Effector memory CD4-positive, alpha-beta T cell (primary cell): ENCODE results near the gene MPP2.
"Not testable (repeated sequence)": the region's sequence is repeated elsewhere in the genome, so short reads cannot be mapped to it uniquely, and the experiment has no call there.

Experiments used
- DNase-seq, 3 donors: peaks; one replicate each; pipeline ENCODE4 v3.0.0-alpha.2; 2020
- H3K27ac ChIP-seq: 2 replicates; pipeline ENCODE4 v1.7.0; 2013; ENCODE audit warnings: mild to moderate bottlenecking, low read length, moderate library complexity; ENCODE audit not compliant: insufficient read depth, poor library complexity, severe bottlenecking
- H3K27me3 ChIP-seq: replicated peaks from 2 replicates; pipeline ENCODE4 v1.7.0; 2013; ENCODE audit warnings: mild to moderate bottlenecking, low read length; ENCODE audit not compliant: insufficient read depth, control insufficient read depth, poor library complexity, severe bottlenecking
- H3K36me3 ChIP-seq: 2 replicates; pipeline ENCODE4 v1.7.0; 2013; ENCODE audit warnings: mild to moderate bottlenecking, low read length, moderate library complexity; ENCODE audit not compliant: control insufficient read depth, insufficient read depth
- H3K4me1 ChIP-seq: 2 replicates; pipeline ENCODE4 v1.7.0; 2013; ENCODE audit warnings: low read length, mild to moderate bottlenecking; ENCODE audit not compliant: control insufficient read depth, insufficient read depth, poor library complexity, severe bottlenecking
- H3K4me3 ChIP-seq: 2 replicates; pipeline ENCODE4 v1.7.0; 2013; ENCODE audit warnings: low read length, low read depth, mild to moderate bottlenecking; ENCODE audit not compliant: insufficient read depth, poor library complexity, severe bottlenecking
- H3K9me3 ChIP-seq: 2 replicates; pipeline ENCODE4 v1.7.0; 2013; ENCODE audit warnings: mild to moderate bottlenecking, low read length, moderate library complexity; ENCODE audit not compliant: control insufficient read depth

The MPP2 gene

DNA sequence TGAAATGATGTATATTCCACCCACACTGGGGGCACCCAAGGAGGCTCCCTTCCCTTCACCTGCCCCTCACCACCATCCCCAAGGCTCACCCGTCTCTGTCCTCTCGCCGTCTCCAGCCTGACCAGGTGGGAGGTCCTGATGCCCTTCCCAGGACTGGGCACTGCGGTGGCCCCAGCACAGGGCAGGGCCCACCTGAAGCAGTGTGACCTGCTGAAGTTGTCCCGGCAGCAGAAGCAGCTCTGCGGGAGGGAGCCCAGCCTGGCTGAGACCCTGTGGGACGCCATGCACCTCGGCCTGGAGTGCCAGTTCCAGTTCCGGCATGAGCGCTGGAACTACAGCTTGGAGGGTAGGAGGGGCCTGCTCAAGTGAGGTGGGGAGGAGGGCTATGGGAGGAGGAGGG is 25.0 kb upstream of the MPP2 start:
- no peak overlapping the region for H3K27ac ChIP-seq
- no peak overlapping the region for H3K4me3 ChIP-seq
- no peaks in the 10 kb centered on the region for H3K9me3 ChIP-seq
- no peak for DNase-seq
- H3K4me1 ChIP-seq, result peaks cover 9% of the 10 kb centered on the region
- H3K36me3 ChIP-seq, result no peaks in the 10 kb centered on the region
- H3K27me3 ChIP-seq, result no peaks in the 10 kb centered on the region

DNA sequence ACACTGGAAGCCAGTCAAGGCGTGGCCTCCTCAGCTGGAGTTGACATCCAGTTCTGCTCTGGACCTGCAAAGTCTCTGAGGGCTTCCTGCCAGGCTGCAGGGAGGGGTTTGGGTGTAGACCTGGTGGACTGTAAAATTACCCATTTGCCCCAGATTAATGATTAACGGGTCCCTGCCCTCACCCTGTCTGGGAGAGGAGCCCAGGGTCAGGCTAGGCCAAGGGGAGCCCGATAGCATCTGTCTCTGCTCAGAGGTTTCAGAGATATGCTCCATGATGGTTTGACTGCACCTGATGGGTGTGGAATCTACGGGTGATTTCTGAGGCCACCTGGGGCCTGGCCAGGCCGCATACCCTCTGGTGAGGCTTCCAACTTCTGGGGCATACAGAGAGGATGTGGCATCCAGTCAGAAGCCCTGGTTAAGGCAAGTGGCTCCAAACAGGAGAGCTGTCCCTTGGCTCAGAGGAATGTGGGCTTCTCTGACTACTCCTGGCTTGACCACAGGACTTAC is 23.8 kb upstream of the MPP2 start:
- H3K27me3 ChIP-seq, result no peaks in the 10 kb centered on the region
- H3K9me3 ChIP-seq, result no peaks in the 10 kb centered on the region
- H3K27ac ChIP-seq, result no peak overlapping the region
- no peaks in the 10 kb centered on the region for H3K36me3 ChIP-seq
- DNase-seq, result no peak
- H3K4me3 ChIP-seq, result no peak overlapping the region
- peaks cover 17% of the 10 kb centered on the region for H3K4me1 ChIP-seq

DNA sequence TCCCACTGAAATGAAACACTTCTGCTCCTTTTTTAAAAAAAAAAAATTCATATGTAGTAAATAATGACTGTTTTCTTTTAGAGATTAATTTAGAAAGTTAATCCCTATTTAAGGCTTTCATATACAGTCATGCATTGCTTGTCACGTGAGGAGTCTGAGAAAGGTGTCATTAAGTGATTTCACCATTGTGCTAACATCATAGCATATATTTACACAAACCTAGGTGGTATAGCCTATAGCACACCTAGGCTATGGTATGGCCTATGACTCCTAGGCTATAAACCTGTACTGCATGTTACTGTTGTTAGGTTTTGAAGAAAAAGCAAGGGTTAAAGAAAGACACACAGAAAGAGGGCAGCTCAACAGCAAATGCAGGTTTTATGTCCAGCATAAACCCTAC is 21.3 kb upstream of the MPP2 start:
- no peaks in the 10 kb centered on the region for H3K27me3 ChIP-seq

DNA sequence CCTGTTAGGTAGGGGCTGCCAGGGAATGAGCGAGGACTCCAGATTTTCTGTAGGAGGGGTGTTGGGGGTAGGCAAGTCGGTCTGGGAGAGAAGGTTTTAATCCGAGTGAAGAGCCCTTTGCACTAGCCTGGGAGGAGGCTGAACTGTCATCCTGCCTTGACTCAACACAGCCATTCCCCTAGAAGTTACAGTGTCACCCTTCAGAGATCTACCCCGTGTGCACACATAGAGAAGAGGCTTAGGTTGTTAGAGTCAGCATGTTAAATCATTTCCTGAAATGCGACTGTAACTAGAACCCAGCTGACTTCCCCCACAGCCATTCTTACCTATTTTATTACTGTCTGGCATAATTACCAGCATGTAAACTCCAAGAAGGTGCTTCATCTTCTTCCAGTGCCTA is 20.6 kb upstream of the MPP2 start:
- Histone ChIP-seq H3K4me1 (peaks cover 17% of the 10 kb centered on the region), H3K4me3 (peak overlapping the region; percentile 24)
- DNase-seq, H3K27me3 ChIP-seq, H3K36me3 ChIP-seq, H3K27ac ChIP-seq, H3K9me3 ChIP-seq: not testable (repeated sequence)

More for the DNA sequence above, 21.3 kb upstream of the MPP2 start:
- Histone ChIP-seq H3K4me1 (peaks cover 17% of the 10 kb centered on the region), H3K36me3 (no peaks in the 10 kb centered on the region), H3K9me3 (no peaks in the 10 kb centered on the region), H3K27ac (no peak overlapping the region), H3K4me3 (no peak overlapping the region)
- DNase-seq, result no peak

DNA sequence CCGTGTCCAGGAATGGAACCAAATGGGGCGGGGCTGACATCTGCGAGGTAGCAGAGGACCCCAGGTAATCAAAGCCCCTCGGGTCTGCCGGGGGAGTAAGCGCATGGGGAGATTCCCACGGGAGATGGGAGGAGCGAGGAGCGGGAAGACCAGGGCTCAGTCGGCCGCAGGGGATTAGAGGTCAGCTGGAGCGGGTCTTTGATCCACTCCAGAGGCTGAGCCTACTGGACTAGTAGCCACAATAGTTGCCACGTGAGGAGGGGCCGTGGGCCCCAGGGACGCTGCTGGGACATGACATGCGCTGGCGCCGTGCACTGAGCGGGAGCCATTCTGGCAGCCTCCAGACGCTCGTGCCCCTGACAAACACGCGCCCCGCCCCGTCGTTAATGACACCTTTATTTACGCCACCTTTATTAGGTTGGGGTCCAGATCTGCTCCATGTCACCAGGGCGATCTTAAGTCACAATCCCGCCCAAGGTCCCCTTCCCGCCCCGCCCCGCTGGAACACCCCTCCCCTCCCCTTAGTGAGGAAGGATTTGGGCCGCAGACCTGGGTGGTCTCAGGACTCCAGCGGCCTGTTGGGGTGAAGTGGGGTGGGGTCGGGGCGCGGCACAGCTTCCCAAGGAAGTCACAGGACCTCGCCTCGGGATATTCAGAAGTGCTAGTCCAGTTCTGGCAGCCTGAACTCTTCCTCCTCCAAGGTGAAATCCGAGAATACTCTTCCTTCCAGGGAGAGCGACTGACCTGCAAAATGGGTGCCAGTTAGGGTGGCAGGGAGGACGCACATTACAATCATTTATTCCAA is 19.9 kb upstream of the MPP2 start:
- peaks cover 17% of the 10 kb centered on the region for H3K4me1 ChIP-seq
- H3K27me3 ChIP-seq, result no peaks in the 10 kb centered on the region
- no peaks in the 10 kb centered on the region for H3K36me3 ChIP-seq
- H3K4me3 ChIP-seq, result peak overlapping the region; percentile 24
- no peak overlapping the region for H3K27ac ChIP-seq
- no peaks in the 10 kb centered on the region for H3K9me3 ChIP-seq
- no peak for DNase-seq

DNA sequence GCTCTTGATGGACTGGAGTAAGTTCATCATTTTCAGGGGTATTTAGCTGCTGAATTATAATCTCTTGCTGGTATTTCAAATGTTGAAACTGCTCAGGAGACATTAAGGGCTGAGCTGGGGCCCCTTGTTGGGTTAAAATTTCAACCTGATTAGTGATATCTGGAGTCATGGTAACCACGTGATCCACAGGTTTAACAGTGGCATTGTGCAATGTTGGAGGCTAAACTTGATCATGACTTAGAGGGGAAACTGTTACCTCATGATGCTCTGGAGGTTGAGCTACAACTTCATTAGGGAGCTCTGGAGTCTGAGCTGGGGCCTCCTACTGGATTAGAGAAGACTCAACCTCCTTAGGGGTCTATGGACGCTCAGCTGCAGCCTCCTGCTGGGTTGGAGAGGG is 17.2 kb upstream of the MPP2 start:
- DNase-seq, result no peak
- no peaks in the 10 kb centered on the region for H3K9me3 ChIP-seq
- H3K27me3 ChIP-seq, result no peaks in the 10 kb centered on the region
- no peaks in the 10 kb centered on the region for H3K36me3 ChIP-seq
- no peak overlapping the region for H3K4me3 ChIP-seq
- no peak overlapping the region for H3K27ac ChIP-seq
- peaks cover 17% of the 10 kb centered on the region for H3K4me1 ChIP-seq

DNA sequence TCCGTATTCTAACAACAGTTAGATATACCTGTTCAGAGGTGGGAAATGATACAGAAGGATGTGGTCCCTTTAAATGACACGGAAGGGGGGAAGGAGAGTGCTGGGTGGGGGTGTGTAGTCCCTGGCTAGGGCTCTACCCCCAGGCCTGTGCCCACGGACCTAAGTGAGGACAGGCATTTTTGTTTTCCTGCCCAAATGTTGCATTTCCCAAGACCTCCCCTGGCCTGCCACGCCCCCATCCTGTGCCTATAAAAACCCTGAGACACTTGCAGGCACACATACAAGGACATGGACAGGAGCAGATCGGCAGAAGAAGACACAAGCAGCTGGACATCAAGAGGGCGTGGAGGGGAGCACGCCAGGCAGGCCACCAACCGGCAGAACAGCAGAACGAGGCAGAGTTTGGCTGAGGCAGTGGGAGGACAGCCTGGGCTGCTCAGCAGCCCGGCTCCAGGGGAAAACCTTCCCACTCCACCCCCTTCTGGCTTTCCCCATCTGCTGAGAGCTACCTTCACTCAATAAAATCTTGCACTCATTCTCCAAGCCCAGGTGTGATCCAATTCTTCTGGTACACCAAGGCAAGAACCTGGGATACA is 13.3 kb upstream of the MPP2 start:
- no peak for DNase-seq
- no peaks in the 10 kb centered on the region for H3K27me3 ChIP-seq

DNA sequence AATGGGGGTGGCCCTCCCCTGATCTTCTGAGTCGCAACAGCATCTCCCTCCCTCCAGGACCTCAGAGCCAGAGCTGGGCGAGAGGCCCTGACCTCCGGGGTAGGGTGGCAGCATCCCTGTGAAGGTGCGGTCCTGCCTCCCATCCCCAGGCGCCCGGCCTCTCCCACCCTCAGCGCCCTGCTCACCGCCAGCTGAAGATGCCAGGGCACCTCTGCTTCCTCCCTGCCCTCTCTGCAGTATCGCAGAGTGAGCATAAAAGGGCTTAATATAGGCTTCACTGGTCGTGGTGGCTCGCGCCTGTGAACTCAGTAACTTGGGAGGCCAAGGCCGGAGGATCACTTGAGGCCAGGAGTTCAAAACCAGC is 10.7 kb upstream of the MPP2 start:
- Histone ChIP-seq H3K36me3 (no peaks in the 10 kb centered on the region), H3K27ac (no peak overlapping the region), H3K4me1 (peaks cover 7% of the 10 kb centered on the region), H3K27me3 (no peaks in the 10 kb centered on the region), H3K9me3 (no peaks in the 10 kb centered on the region), H3K4me3 (peak overlapping the region; percentile 54)
- no peak for DNase-seq

More for the DNA sequence above, 13.3 kb upstream of the MPP2 start:
- peaks cover 7% of the 10 kb centered on the region for H3K4me1 ChIP-seq
- H3K4me3 ChIP-seq, result no peak overlapping the region
- H3K9me3 ChIP-seq, result no peaks in the 10 kb centered on the region
- no peak overlapping the region for H3K27ac ChIP-seq
- no peaks in the 10 kb centered on the region for H3K36me3 ChIP-seq

DNA sequence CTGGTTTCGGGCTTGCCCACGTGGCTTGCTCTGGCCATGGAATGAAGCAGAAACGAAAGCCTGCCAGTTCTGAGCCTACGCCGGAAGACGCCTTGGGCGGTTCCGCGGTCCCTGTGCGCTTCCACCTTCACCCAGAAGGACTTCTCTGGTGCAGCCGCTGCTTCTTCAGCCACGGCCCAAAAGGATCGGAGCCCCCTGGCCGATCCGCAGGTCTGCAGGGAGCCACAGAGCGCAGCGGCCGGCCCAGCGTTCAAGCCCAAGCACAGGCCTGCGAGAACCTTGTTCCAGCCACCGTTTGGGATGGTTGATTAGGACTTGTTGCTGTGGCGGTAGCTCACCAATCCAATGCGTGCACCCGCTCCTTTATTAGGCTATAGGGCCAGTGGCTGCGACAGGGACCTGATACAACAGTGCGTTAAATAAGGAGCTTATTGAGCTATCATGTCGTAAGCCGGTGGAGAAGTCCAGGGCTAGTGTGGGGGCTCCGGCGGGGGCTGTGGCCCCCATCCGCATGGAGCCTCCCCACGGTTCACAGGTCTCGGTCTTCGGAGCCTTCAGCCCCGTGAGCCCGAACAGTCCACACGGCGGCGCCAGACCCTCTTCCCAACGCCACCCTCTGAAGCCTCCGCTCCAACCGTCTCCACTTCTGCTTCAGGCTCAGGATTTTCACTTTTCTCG is 10.2 kb upstream of the MPP2 start:
- H3K9me3 ChIP-seq, result no peaks in the 10 kb centered on the region
- no peak overlapping the region for H3K27ac ChIP-seq
- DNase-seq, result peak in 1 of 3 donors; percentile 19
- H3K4me1 ChIP-seq, result peaks cover 7% of the 10 kb centered on the region
- H3K36me3 ChIP-seq, result no peaks in the 10 kb centered on the region
- peak overlapping the region; percentile 54 for H3K4me3 ChIP-seq
- H3K27me3 ChIP-seq, result no peaks in the 10 kb centered on the region

DNA sequence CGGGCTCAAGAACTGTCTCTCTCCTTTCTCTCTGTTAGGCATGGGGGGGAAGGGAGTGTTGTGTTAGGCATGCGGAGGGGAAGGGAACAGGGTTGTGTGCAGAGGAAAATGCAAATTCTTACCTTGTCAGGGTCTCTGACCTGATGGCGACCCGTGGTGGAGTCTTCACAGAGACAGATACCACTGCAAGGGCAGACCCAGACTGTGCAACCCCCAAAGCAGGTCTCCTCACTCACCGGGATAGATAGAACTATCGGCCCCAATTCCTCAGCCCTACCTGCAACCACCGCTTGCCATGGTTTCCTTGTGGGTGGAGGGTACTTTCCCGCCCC is 9.6 kb upstream of the MPP2 start:
- DNase-seq, result no peak
- Histone ChIP-seq H3K4me1 (peaks cover 7% of the 10 kb centered on the region), H3K9me3 (no peaks in the 10 kb centered on the region), H3K4me3 (peak overlapping the region; percentile 54), H3K27ac (no peak overlapping the region), H3K36me3 (no peaks in the 10 kb centered on the region), H3K27me3 (no peaks in the 10 kb centered on the region)
